SJSA1 (cell line): ENCODE measurements around the gene ABHD17A. TPM values are rescaled to one million over a fixed set of nuclear protein-coding genes. Genes with fewer than 3 reads are reported as not detected.
"Not testable (repeated sequence)": the region's sequence is repeated elsewhere in the genome, so short reads cannot be mapped to it uniquely, and the experiment has no call there.

Experiments
- DNase-seq, 2 experiments: peaks; one replicate each; pipeline ENCODE4 v3.0.0-alpha.2; 2015 to 2020; ENCODE audit warnings: low spot score in 2 of 2, low read depth in 1 of 2
- H3K27ac ChIP-seq: fragments of 250-450 bp; sonication (Bioruptor Pico); 2 replicates; pipeline ENCODE4 v1.5.1; 2020; ENCODE audit warnings: mild to moderate bottlenecking, moderate library complexity
- H3K27me3 ChIP-seq: fragments of 250-450 bp; sonication (Bioruptor Pico); replicated peaks from 2 replicates; pipeline ENCODE4 v1.5.1; 2020; ENCODE audit warnings: mild to moderate bottlenecking, moderate library complexity
- H3K36me3 ChIP-seq: fragments of 250-450 bp; sonication (Bioruptor Pico); 2 replicates; pipeline ENCODE4 v1.5.1; 2020; ENCODE audit warnings: mild to moderate bottlenecking
- H3K4me1 ChIP-seq: fragments of 250-450 bp; sonication (Bioruptor Pico); replicated peaks from 2 replicates; pipeline ENCODE4 v1.6.1; 2021; ENCODE audit warnings: mild to moderate bottlenecking
- H3K4me3 ChIP-seq: fragments of 250-450 bp; sonication (Bioruptor Pico); 2 replicates; pipeline ENCODE4 v1.5.1; 2020; ENCODE audit warnings: mild to moderate bottlenecking
- H3K9me3 ChIP-seq: fragments of 250-450 bp; sonication (Bioruptor Pico); replicated peaks from 2 replicates; pipeline ENCODE4 v1.5.1; 2020; ENCODE audit warnings: mild to moderate bottlenecking
- total RNA-seq: library from RNA; depleted of rRNA; stranded (reverse); fragments of >200 nt; shearing (Covaris generic); gene quantifications from 2 replicates; pipeline ENCODE4 v1.2.3, GENCODE V29; 2014

Gene ABHD17A
- total RNA-seq, 1 experiment from 2014 or later: 101 TPM

- no peak overlapping the region for H3K4me3 ChIP-seq
- peaks cover 24% of the 10 kb centered on the region for H3K36me3 ChIP-seq
- H3K9me3 ChIP-seq: no peaks in the 10 kb centered on the region
- peaks cover 10% of the 10 kb centered on the region for H3K4me1 ChIP-seq
- no peak overlapping the region for H3K27ac ChIP-seq
- H3K27me3 ChIP-seq: no peaks in the 10 kb centered on the region
- no peak for DNase-seq
Observed at GRCh38 chr19:1882089-1882785, 3.1 kb downstream of the ABHD17A start.

GRCh38 chr19:1881393-1882088 is 3.8 kb downstream of the ABHD17A start:
- H3K27ac ChIP-seq, H3K27me3 ChIP-seq, H3K9me3 ChIP-seq, H3K4me3 ChIP-seq, DNase-seq: not testable (repeated sequence)
- Histone ChIP-seq H3K4me1 (peaks cover 12% of the 10 kb centered on the region), H3K36me3 (peaks cover 26% of the 10 kb centered on the region)

- no peak for DNase-seq
- Histone ChIP-seq H3K4me3 (no peak overlapping the region), H3K4me1 (peaks cover 17% of the 10 kb centered on the region), H3K27ac (no peak overlapping the region), H3K27me3 (no peaks in the 10 kb centered on the region), H3K36me3 (peaks cover 32% of the 10 kb centered on the region), H3K9me3 (0 out of 2 replicates have a peak, but pooled peaks cover under 1% of the 10 kb centered on the region)
Observed at GRCh38 chr19:1880611-1881392, 4.5 kb downstream of the ABHD17A start.

GRCh38 chr19:1879982-1880381 is 5.3 kb downstream of the ABHD17A start:
- H3K4me1 ChIP-seq: peaks cover 18% of the 10 kb centered on the region

GRCh38 chr19:1878583-1878982 is 6.7 kb downstream of the ABHD17A start:
- DNase-seq, H3K9me3 ChIP-seq, H3K27me3 ChIP-seq, H3K27ac ChIP-seq, H3K4me3 ChIP-seq: not testable (repeated sequence)
- Histone ChIP-seq H3K36me3 (peaks cover 43% of the 10 kb centered on the region), H3K4me1 (peaks cover 24% of the 10 kb centered on the region)

More at GRCh38 chr19:1879982-1880381, 5.3 kb downstream of the ABHD17A start:
- not testable (repeated sequence) for H3K4me3 ChIP-seq, H3K9me3 ChIP-seq, DNase-seq, H3K27me3 ChIP-seq, H3K27ac ChIP-seq
- H3K36me3 ChIP-seq: peaks cover 35% of the 10 kb centered on the region

GRCh38 chr19:1877280-1877660 is 8.0 kb downstream of the ABHD17A start:
- Histone ChIP-seq H3K36me3 (peaks cover 48% of the 10 kb centered on the region), H3K4me1 (peaks cover 23% of the 10 kb centered on the region)
- H3K27me3 ChIP-seq, H3K27ac ChIP-seq, DNase-seq, H3K4me3 ChIP-seq, H3K9me3 ChIP-seq: not testable (repeated sequence)

GRCh38 chr19:1876496-1877279 is 8.6 kb downstream of the ABHD17A start:
- Histone ChIP-seq H3K4me3 (peak overlapping the region; percentile 96), H3K4me1 (peaks cover 23% of the 10 kb centered on the region), H3K36me3 (peaks cover 47% of the 10 kb centered on the region), H3K27ac (peak overlapping the region; percentile 90; the same call in 1 of the 2 replicates)
- not testable (repeated sequence) for H3K9me3 ChIP-seq, H3K27me3 ChIP-seq, DNase-seq

- Histone ChIP-seq H3K9me3 (0 out of 2 replicates have a peak, but pooled peaks cover 2% of the 10 kb centered on the region), H3K27me3 (no peaks in the 10 kb centered on the region), H3K36me3 (peaks cover 48% of the 10 kb centered on the region), H3K4me1 (peaks cover 23% of the 10 kb centered on the region), H3K27ac (peak overlapping the region; percentile 90), H3K4me3 (peak overlapping the region; percentile 96)
- DNase-seq: peak; percentile 87 to 90
Observed at GRCh38 chr19:1875646-1876495, 9.4 kb downstream of the ABHD17A start.

GRCh38 chr19:1875265-1875645 is 10.0 kb downstream of the ABHD17A start:
- peak in 1 of 2 experiments; percentile 44 for DNase-seq
- H3K4me1 ChIP-seq: peaks cover 23% of the 10 kb centered on the region
- not testable (repeated sequence) for H3K9me3 ChIP-seq, H3K27me3 ChIP-seq
- H3K27ac ChIP-seq: peak overlapping the region; percentile 90
- H3K4me3 ChIP-seq: peak overlapping the region; percentile 96
- peaks cover 47% of the 10 kb centered on the region for H3K36me3 ChIP-seq

- Histone ChIP-seq H3K4me1 (peaks cover 23% of the 10 kb centered on the region), H3K27ac (no peak overlapping the region), H3K4me3 (peak overlapping the region; percentile 96), H3K36me3 (peaks cover 44% of the 10 kb centered on the region), H3K9me3 (0 out of 2 replicates have a peak, but pooled peaks cover 2% of the 10 kb centered on the region), H3K27me3 (no peaks in the 10 kb centered on the region)
- DNase-seq: peak in 1 of 2 experiments; percentile 21
Observed at GRCh38 chr19:1874554-1875185, 10.6 kb downstream of the ABHD17A start.

- no peak overlapping the region for H3K27ac ChIP-seq
- peaks cover 23% of the 10 kb centered on the region for H3K4me1 ChIP-seq
- H3K36me3 ChIP-seq: peaks cover 48% of the 10 kb centered on the region
- 0 out of 2 replicates have a peak, but pooled peaks cover 2% of the 10 kb centered on the region for H3K9me3 ChIP-seq
- no peaks in the 10 kb centered on the region for H3K27me3 ChIP-seq
- H3K4me3 ChIP-seq: peak overlapping the region; percentile 96; the same call in 1 of the 2 replicates
- no peak for DNase-seq
Observed at GRCh38 chr19:1873524-1874473, 11.5 kb downstream of the ABHD17A start.
